Measurements from ENCODE around the gene SEC24D. TPM values are rescaled to one million over a fixed set of nuclear protein-coding genes. Genes with fewer than 3 reads are reported as not detected.
A peak's percentile ranks its signal among the peaks of the same experiment; 100 is the strongest.

SEC24D gene
- total RNA-seq, 1 donor from 2014 or later, result 138 TPM

- Mint-ChIP-seq H3K4me1 (ENCODE audit: unreplicated experiment) (peaks cover 24% of the 10 kb centered on the region), H3K27ac (ENCODE audit: unreplicated experiment) (peak within 1 kb of the TSS; percentile 97), H3K27me3 (ENCODE audit: unreplicated experiment) (peaks cover 18% of the 10 kb centered on the region)
Observed at GRCh38 chr4:118684873-118685811, 150.8 kb downstream of the SEC24D start, which contains the start of gene METTL14. TSS of gene METTL14 (plus strand) at chr4:118685392. CDS start at chr4:118685535, 143 bp downstream.

GRCh38 chr4:118683513-118683912 is 152.4 kb downstream of the SEC24D start:
- no peak for TF ChIP-seq CTCF (IDR thresholded peaks at IDR 0.05)
- H3K9me3 Mint-ChIP-seq (ENCODE audit: unreplicated experiment), result no peaks in the 10 kb centered on the region
- peaks cover 25% of the 10 kb centered on the region for H3K27me3 Mint-ChIP-seq (ENCODE audit: unreplicated experiment)
- peaks cover 24% of the 10 kb centered on the region for H3K4me1 Mint-ChIP-seq (ENCODE audit: unreplicated experiment)
- peaks cover 4% of the 10 kb centered on the region for H3K36me3 Mint-ChIP-seq (ENCODE audit: unreplicated experiment)
- DNase-seq (ENCODE audit: extremely low spot score, unreplicated experiment), result no peak
- no peak overlapping the region for H3K4me3 Mint-ChIP-seq (ENCODE audit: unreplicated experiment)
- no peak overlapping the region for H3K27ac Mint-ChIP-seq (ENCODE audit: unreplicated experiment)

More at GRCh38 chr4:118684873-118685811, 150.8 kb downstream of the SEC24D start, which contains the start of gene METTL14:
- H3K36me3 Mint-ChIP-seq (ENCODE audit: unreplicated experiment), result peaks cover 7% of the 10 kb centered on the region
- no peaks in the 10 kb centered on the region for H3K9me3 Mint-ChIP-seq (ENCODE audit: unreplicated experiment)
- TF ChIP-seq CTCF (IDR thresholded peaks at IDR 0.05), result peak; percentile 27
- peak within 1 kb of the TSS; percentile 96 for H3K4me3 Mint-ChIP-seq (ENCODE audit: unreplicated experiment)
- DNase-seq (ENCODE audit: extremely low spot score, unreplicated experiment), result peak; percentile 97

- H3K27me3 Mint-ChIP-seq (ENCODE audit: unreplicated experiment), result peaks cover 28% of the 10 kb centered on the region
- no peak for DNase-seq (ENCODE audit: extremely low spot score, unreplicated experiment)
- no peak overlapping the region for H3K27ac Mint-ChIP-seq (ENCODE audit: unreplicated experiment)
- H3K4me3 Mint-ChIP-seq (ENCODE audit: unreplicated experiment), result no peak overlapping the region
- peak; percentile 58 for TF ChIP-seq CTCF (IDR thresholded peaks at IDR 0.05)
- peaks cover 24% of the 10 kb centered on the region for H3K4me1 Mint-ChIP-seq (ENCODE audit: unreplicated experiment)
- H3K9me3 Mint-ChIP-seq (ENCODE audit: unreplicated experiment), result no peaks in the 10 kb centered on the region
- H3K36me3 Mint-ChIP-seq (ENCODE audit: unreplicated experiment), result peaks cover 4% of the 10 kb centered on the region
Observed at GRCh38 chr4:118682928-118683327, 153.0 kb downstream of the SEC24D start.

GRCh38 chr4:118680808-118681207 is 155.1 kb downstream of the SEC24D start:
- Mint-ChIP-seq H3K4me3 (ENCODE audit: unreplicated experiment) (no peak overlapping the region), H3K27ac (ENCODE audit: unreplicated experiment) (no peak overlapping the region), H3K36me3 (ENCODE audit: unreplicated experiment) (no peaks in the 10 kb centered on the region), H3K27me3 (ENCODE audit: unreplicated experiment) (peaks cover 40% of the 10 kb centered on the region), H3K4me1 (ENCODE audit: unreplicated experiment) (peaks cover 9% of the 10 kb centered on the region), H3K9me3 (ENCODE audit: unreplicated experiment) (no peaks in the 10 kb centered on the region)
- DNase-seq (ENCODE audit: extremely low spot score, unreplicated experiment), result no peak
- TF ChIP-seq CTCF (IDR thresholded peaks at IDR 0.05), result no peak

GRCh38 chr4:118676128-118676527 is 159.8 kb downstream of the SEC24D start:
- Mint-ChIP-seq H3K27me3 (ENCODE audit: unreplicated experiment) (peaks cover 59% of the 10 kb centered on the region), H3K27ac (ENCODE audit: unreplicated experiment) (no peak overlapping the region), H3K4me3 (ENCODE audit: unreplicated experiment) (no peak overlapping the region), H3K9me3 (ENCODE audit: unreplicated experiment) (no peaks in the 10 kb centered on the region), H3K36me3 (ENCODE audit: unreplicated experiment) (no peaks in the 10 kb centered on the region), H3K4me1 (ENCODE audit: unreplicated experiment) (no peaks in the 10 kb centered on the region)
- DNase-seq (ENCODE audit: extremely low spot score, unreplicated experiment), result no peak
- peak; percentile 22 for TF ChIP-seq CTCF (IDR thresholded peaks at IDR 0.05)
